HEK293 (cell line): Measurements from ENCODE around the gene WDR72.

Source experiments
- CTCF ChIP-seq: fragments of 450-650 bp; formaldehyde crosslinking; IDR thresholded peaks from 2 replicates; pipeline ENCODE4 v1.5.1; 2016; ENCODE audit warnings: missing biosample characterization, missing genetic modification characterization
- PRDM1 ChIP-seq: fragments of 450-650 bp; formaldehyde crosslinking; IDR thresholded peaks from 2 replicates; pipeline ENCODE4; 2016; ENCODE audit warnings: missing biosample characterization, missing genetic modification characterization
- YY1 ChIP-seq: fragments of 450-650 bp; formaldehyde crosslinking; IDR thresholded peaks from 2 replicates; pipeline ENCODE4 v1.5.1; 2018; ENCODE audit warnings: missing biosample characterization, missing genetic modification characterization
- ZNF121 ChIP-seq: fragments of 450-650 bp; formaldehyde crosslinking; IDR thresholded peaks from 2 replicates; pipeline ENCODE4 v1.5.1; 2016; ENCODE audit warnings: missing biosample characterization, missing genetic modification characterization
- ZNF174 ChIP-seq: fragments of 450-650 bp; formaldehyde crosslinking; IDR thresholded peaks from 2 replicates; pipeline ENCODE4 v1.5.0; 2017; ENCODE audit warnings: missing biosample characterization, mild to moderate bottlenecking, missing genetic modification characterization
- ZNF24 ChIP-seq: fragments of 450-650 bp; formaldehyde crosslinking; IDR thresholded peaks from 2 replicates; pipeline ENCODE4 v1.5.1; 2016; ENCODE audit warnings: missing biosample characterization, missing genetic modification characterization
- ZNF366 ChIP-seq: fragments of 450-650 bp; formaldehyde crosslinking; conservative IDR thresholded peaks from 2 replicates; pipeline ENCODE4 v1.5.1; 2016; ENCODE audit warnings: missing biosample characterization, missing genetic modification characterization
- ZNF76 ChIP-seq: fragments of 450-650 bp; formaldehyde crosslinking; IDR thresholded peaks from 2 replicates; pipeline ENCODE4; 2016; ENCODE audit warnings: low read depth, missing biosample characterization, missing genetic modification characterization, borderline replicate concordance
- ZNF837 ChIP-seq: fragments of 450-650 bp; formaldehyde crosslinking; IDR thresholded peaks from 2 replicates; pipeline ENCODE4 v1.5.1; 2016; ENCODE audit warnings: missing biosample characterization, missing genetic modification characterization
- ZSCAN30 ChIP-seq: fragments of 450-650 bp; IDR thresholded peaks from 2 replicates; pipeline ENCODE4 v1.5.1; 2018; ENCODE audit warnings: missing biosample characterization, mild to moderate bottlenecking, missing genetic modification characterization, moderate library complexity

GRCh38 chr15:53580366-53580765 is 179.1 kb downstream of the WDR72 start:
- no peak for TF ChIP-seq ZNF366 (tag by site-specific recombination)
- no peak for TF ChIP-seq YY1
- TF ChIP-seq ZSCAN30 = no peak
- TF ChIP-seq ZNF174 = no peak
- no peak for TF ChIP-seq ZNF24 (tag by site-specific recombination)
- TF ChIP-seq ZNF76 (tag by site-specific recombination) = no peak
- TF ChIP-seq PRDM1 (tag by site-specific recombination) = no peak
- TF ChIP-seq ZNF121 (tag by site-specific recombination) = no peak
- TF ChIP-seq CTCF = no peak
- no peak for TF ChIP-seq ZNF837 (tag by site-specific recombination)
